Mononuclear cell (primary cell): ENCODE results near the gene MUS81. TPM values are rescaled to one million over a fixed set of nuclear protein-coding genes. Genes with fewer than 3 reads are reported as not detected.

Experiments used
- total RNA-seq: library from RNA; depleted of rRNA; stranded (reverse); fragments of >200 nt; gene quantifications from one replicate; pipeline ENCODE4 v1.2.3, GENCODE V29; 2012

Gene MUS81
- total RNA-seq, 1 donor = 17.3 TPM

Other genes starting within 250 kb of the MUS81 start
- gene MAP3K11, start 246.2 kb upstream of the MUS81 start, total RNA-seq = 41.1 TPM
- 15.0 TPM for gene PCNX3, start 244.7 kb upstream of the MUS81 start, total RNA-seq
- 75.2 TPM for gene SIPA1, start 222.3 kb upstream of the MUS81 start, total RNA-seq
- 107 TPM for gene RELA, start 197.5 kb upstream of the MUS81 start, total RNA-seq
- gene KAT5, start 148.2 kb upstream of the MUS81 start, total RNA-seq = 38.0 TPM
- 26.4 TPM for gene RNASEH2C, start 139.6 kb upstream of the MUS81 start, total RNA-seq
- 26.7 TPM for gene AP5B1, start 79.5 kb upstream of the MUS81 start, total RNA-seq
- not detected for gene OVOL1, start 73.4 kb upstream of the MUS81 start, total RNA-seq
- not detected for gene SNX32, start 26.5 kb upstream of the MUS81 start, total RNA-seq
- 731 TPM for gene CFL1, start 2.3 kb upstream of the MUS81 start, total RNA-seq
- 1.3 TPM for gene EFEMP2, start 12.4 kb downstream of the MUS81 start, total RNA-seq
- gene CTSW, start 19.4 kb downstream of the MUS81 start, total RNA-seq = 130 TPM
- gene FIBP, start 28.0 kb downstream of the MUS81 start, total RNA-seq = 40.3 TPM
- gene CCDC85B, start 30.2 kb downstream of the MUS81 start, total RNA-seq = 22.5 TPM
- 4.0 TPM for gene FOSL1, start 40.0 kb downstream of the MUS81 start, total RNA-seq
- 7.6 TPM for gene C11orf68, start 58.6 kb downstream of the MUS81 start, total RNA-seq
- gene DRAP1, start 59.0 kb downstream of the MUS81 start, total RNA-seq = 65.6 TPM
- gene TSGA10IP, start 85.0 kb downstream of the MUS81 start, total RNA-seq = 0.10 TPM
- gene SART1, start 101.3 kb downstream of the MUS81 start, total RNA-seq = 41.6 TPM
- 83.2 TPM for gene EIF1AD, start 141.7 kb downstream of the MUS81 start, total RNA-seq
- gene BANF1, start 142.1 kb downstream of the MUS81 start, total RNA-seq = 7.6 TPM
- not detected for gene CST6, start 151.6 kb downstream of the MUS81 start, total RNA-seq
- gene CATSPER1, start 166.0 kb downstream of the MUS81 start, total RNA-seq = 1.0 TPM
- not detected for gene GAL3ST3, start 188.7 kb downstream of the MUS81 start, total RNA-seq
- gene SF3B2, start 191.9 kb downstream of the MUS81 start, total RNA-seq = 135 TPM
- 66.7 TPM for gene PACS1, start 209.8 kb downstream of the MUS81 start, total RNA-seq